HepG2 (cell line): ENCODE results near the gene PRSS12. TPM values are rescaled to one million over a fixed set of nuclear protein-coding genes. Genes with fewer than 3 reads are reported as not detected.

ENCODE experiments used
- ARHGAP35 ChIP-seq: sonication (generic); formaldehyde crosslinking; IDR thresholded peaks from 2 replicates; pipeline ENCODE4 v1.9.0; 2022; ENCODE audit warnings: mild to moderate bottlenecking, inconsistent platforms, moderate library complexity, missing genetic modification reagents, borderline replicate concordance
- ARID3A ChIP-seq: IDR thresholded peaks from 2 replicates; pipeline ENCODE4 v1.6.1; 2012; ENCODE audit warnings: low read depth, low read length, improper control_type of control experiment
- BCL6 ChIP-seq: IDR thresholded peaks from 2 replicates; pipeline ENCODE4 v1.6.1; 2016; ENCODE audit warnings: missing genetic modification reagents, missing compliant biosample characterization
- DDIT3 ChIP-seq: sonication (generic); formaldehyde crosslinking; IDR thresholded peaks from 2 replicates; pipeline ENCODE4 v1.4.0; 2020; ENCODE audit warnings: mild to moderate bottlenecking, missing genetic modification reagents
- ETS1 ChIP-seq: sonication (generic); formaldehyde crosslinking; IDR thresholded peaks from 2 replicates; pipeline ENCODE4 v1.4.0; 2020; ENCODE audit warnings: missing genetic modification reagents
- FOXP4 ChIP-seq: sonication (generic); formaldehyde crosslinking; IDR thresholded peaks from 2 replicates; pipeline ENCODE4 v1.4.0; 2020; ENCODE audit warnings: missing genetic modification reagents
- HOXA5 ChIP-seq: sonication (generic); formaldehyde crosslinking; IDR thresholded peaks from 2 replicates; pipeline ENCODE4 v1.4.0; 2020; ENCODE audit warnings: missing genetic modification reagents
- IKZF1 ChIP-seq: fragments of 450-650 bp; IDR thresholded peaks from 2 replicates; pipeline ENCODE4 v1.7.1; 2016
- KAT2B ChIP-seq: fragments of 150-350 bp; IDR thresholded peaks from 2 replicates; pipeline ENCODE4 v1.6.1; 2014; ENCODE audit warnings: low read depth, low read length, borderline replicate concordance
- KDM2A ChIP-seq: sonication (generic); formaldehyde crosslinking; IDR thresholded peaks from 2 replicates; pipeline ENCODE4 v1.4.0; 2020; ENCODE audit warnings: low read depth, missing genetic modification reagents, borderline replicate concordance
- NFYC ChIP-seq: IDR thresholded peaks from 2 replicates; pipeline ENCODE4 v1.6.1; 2016; ENCODE audit warnings: missing genetic modification reagents, missing compliant biosample characterization
- PBX2 ChIP-seq: IDR thresholded peaks from 2 replicates; pipeline ENCODE4 v1.6.1; 2016; ENCODE audit warnings: control low read depth
- RBAK ChIP-seq: sonication (generic); formaldehyde crosslinking; IDR thresholded peaks from 2 replicates; pipeline ENCODE4 v1.5.1; 2020; ENCODE audit warnings: mild to moderate bottlenecking, missing genetic modification reagents
- THAP8 ChIP-seq: sonication (generic); formaldehyde crosslinking; IDR thresholded peaks from 2 replicates; pipeline ENCODE4 v1.5.1; 2020; ENCODE audit warnings: missing genetic modification reagents, mild to moderate bottlenecking, borderline replicate concordance
- ZBTB43 ChIP-seq: sonication (generic); formaldehyde crosslinking; conservative IDR thresholded peaks from 2 replicates; pipeline ENCODE4 v1.4.0; 2020; ENCODE audit warnings: missing genetic modification reagents
- ZNF160 ChIP-seq: sonication (generic); formaldehyde crosslinking; IDR thresholded peaks from 2 replicates; pipeline ENCODE4 v1.8.0; 2022; ENCODE audit warnings: mild to moderate bottlenecking, inconsistent platforms, missing genetic modification reagents
- ZNF382 ChIP-seq: sonication (generic); formaldehyde crosslinking; IDR thresholded peaks from 2 replicates; pipeline ENCODE4 v1.5.0; 2020; ENCODE audit warnings: missing genetic modification reagents, mild to moderate bottlenecking, borderline replicate concordance
- ZNF724P ChIP-seq: sonication (generic); formaldehyde crosslinking; IDR thresholded peaks from 2 replicates; pipeline ENCODE4 v1.8.0; 2022; ENCODE audit warnings: missing genetic modification reagents, borderline replicate concordance
- ZNF781 ChIP-seq: sonication (generic); formaldehyde crosslinking; IDR thresholded peaks from 2 replicates; pipeline ENCODE4 v1.5.1; 2020; ENCODE audit warnings: borderline replicate concordance, mild to moderate bottlenecking, missing genetic modification reagents; ENCODE audit errors: not compliant biosample characterization
- ZSCAN25 ChIP-seq: sonication (generic); formaldehyde crosslinking; IDR thresholded peaks from 2 replicates; pipeline ENCODE4 v1.8.0; 2022; ENCODE audit warnings: mild to moderate bottlenecking, missing genetic modification reagents
- polyA plus RNA-seq, 8 experiments: library from polyadenylated mRNA; depleted of rRNA in 3 of 8; stranded (reverse) in 7 of 8; unstranded in 1 of 8; fragments of >200 nt; fragmentation: Illumina TruSeq in 4 of 8; extraction: Trizol in 4 of 8; gene quantifications; 2 replicates each; pipeline versions ENCODE4 v1.2.1 to v1.2.3, GENCODE V29; 2011 to 2016; ENCODE audit warnings: low read depth in 4 of 8, missing spikeins in 1 of 8, mixed read lengths in 1 of 8; ENCODE audit not compliant: insufficient read depth in 1 of 8
- total RNA-seq, 5 experiments: library from RNA; depleted of rRNA; stranded (reverse); fragments of >200 nt; fragmentation: Illumina TruSeq; extraction: Trizol; gene quantifications; 2 replicates each; pipeline ENCODE4 v1.2.3, GENCODE V29; 2016; ENCODE audit warnings: low read depth in 1 of 5

PRSS12 gene
- total and polyA plus RNA-seq, 2 of the 13 experiments (the other 11 are each of a cell fraction or from before 2014, with no cell fraction given): 0.02 TPM; not detected in 1

- TF ChIP-seq ETS1 (peak; percentile 25; the same call in 1 of the 2 replicates), ZNF781 (CRISPR knock-in tag) (no peak), ZBTB43 (CRISPR knock-in tag) (peak; percentile 63; the same call in 1 of the 2 replicates), ARHGAP35 (CRISPR knock-in tag) (peak; percentile 78; the same call in 1 of the 2 replicates), DDIT3 (CRISPR knock-in tag) (no peak), HOXA5 (CRISPR knock-in tag) (peak; percentile 72; the same call in 1 of the 2 replicates), THAP8 (0 out of 2 replicates have a peak, but pooled peaks have one; percentile 44), RBAK (CRISPR knock-in tag) (no peak), ARID3A (no peak), ZNF160 (no peak), FOXP4 (CRISPR knock-in tag) (peak; percentile 67; the same call in 1 of the 2 replicates), ZNF382 (CRISPR knock-in tag) (peak; percentile 63; the same call in 1 of the 2 replicates), PBX2 (CRISPR knock-in tag) (no peak), KDM2A (CRISPR knock-in tag) (peak; percentile 81), KAT2B (no peak), NFYC (CRISPR knock-in tag) (peak; percentile 40), BCL6 (CRISPR knock-in tag) (peak; percentile 59; the same call in 1 of the 2 replicates), ZNF724P (CRISPR knock-in tag) (0 out of 2 replicates have a peak, but pooled peaks have one; percentile 24), IKZF1 (no peak), ZSCAN25 (CRISPR knock-in tag) (no peak)
Measured at GRCh38 chr4:118278473-118279274, 74.1 kb downstream of the PRSS12 start (continued).
